GM18499 (cell line): ENCODE measurements around the gene OR2L3.
"Not testable (repeated sequence)": the region's sequence is repeated elsewhere in the genome, so short reads cannot be mapped to it uniquely, and the experiment has no call there.

Experiments used
- ATAC-seq: cut with Tn5 transposase; IDR thresholded peaks from one replicate; pipeline ENCODE4 v1.9.1; 2021; ENCODE audit warnings: moderate number of reproducible peaks; ENCODE audit not compliant: insufficient read depth, unreplicated experiment

Gene OR2L3

GRCh38 chr1:248046536-248046935, at the start of gene OR2L3:
TSS of gene OR2L3 (plus strand) at chr1:248046836. CDS start at chr1:248060682, 13,846 bp downstream.
- ATAC-seq, result no peak

- ATAC-seq, result no peak
Observed at GRCh38 chr1:247998811-247999210, 47.8 kb upstream of the OR2L3 start.

GRCh38 chr1:248000169-248000568, 46.5 kb upstream of the OR2L3 start:
- ATAC-seq, result no peak

GRCh38 chr1:248007778-248008177, 38.9 kb upstream of the OR2L3 start:
- ATAC-seq, result no peak

- ATAC-seq, result no peak
Observed at GRCh38 chr1:248009681-248010080, 37.0 kb upstream of the OR2L3 start.

GRCh38 chr1:248013229-248013710, 33.4 kb upstream of the OR2L3 start, which contains the start of gene OR2L5:
TSS of gene OR2L5 (plus strand) at chr1:248013660. CDS start at chr1:248021948, 8,288 bp downstream.
- no peak for ATAC-seq

- no peak for ATAC-seq
Observed at GRCh38 chr1:248015803-248016202, 30.8 kb upstream of the OR2L3 start.

GRCh38 chr1:248029770-248030169, 16.9 kb upstream of the OR2L3 start, which contains the start of gene OR2L2:
TSS of gene OR2L2 (plus strand) at chr1:248030070. CDS start at chr1:248038268, 8,198 bp downstream.
- no peak for ATAC-seq

- no peak for ATAC-seq
Observed at GRCh38 chr1:248045209-248045608, 1.4 kb upstream of the OR2L3 start.

GRCh38 chr1:248047008-248047407, 372 bp downstream of the OR2L3 start:
- ATAC-seq, result no peak

GRCh38 chr1:248054671-248055070, 8.0 kb downstream of the OR2L3 start:
- no peak for ATAC-seq

- ATAC-seq, result no peak
Observed at GRCh38 chr1:248055261-248055660, 8.6 kb downstream of the OR2L3 start.

GRCh38 chr1:248065071-248065470, 18.4 kb downstream of the OR2L3 start:
- no peak for ATAC-seq

- no peak for ATAC-seq
Observed at GRCh38 chr1:248065604-248066003, 19.0 kb downstream of the OR2L3 start.

- ATAC-seq, result not testable (repeated sequence)
Observed at GRCh38 chr1:248083864-248084263, 37.2 kb downstream of the OR2L3 start.

- ATAC-seq, result no peak
Observed at GRCh38 chr1:248094884-248095283, 48.2 kb downstream of the OR2L3 start, which contains the start of gene OR2L13. TSS of gene OR2L13 (plus strand) at chr1:248095184. CDS start at chr1:248099376, 4,192 bp downstream.

GRCh38 chr1:248098529-248098928, 51.9 kb downstream of the OR2L3 start:
- ATAC-seq, result no peak

- no peak for ATAC-seq
Observed at GRCh38 chr1:248102847-248103246, 56.2 kb downstream of the OR2L3 start.

- ATAC-seq, result no peak
Observed at GRCh38 chr1:248111157-248111556, 64.5 kb downstream of the OR2L3 start.
